ENCODE data around the gene MICALL1.

DNA sequence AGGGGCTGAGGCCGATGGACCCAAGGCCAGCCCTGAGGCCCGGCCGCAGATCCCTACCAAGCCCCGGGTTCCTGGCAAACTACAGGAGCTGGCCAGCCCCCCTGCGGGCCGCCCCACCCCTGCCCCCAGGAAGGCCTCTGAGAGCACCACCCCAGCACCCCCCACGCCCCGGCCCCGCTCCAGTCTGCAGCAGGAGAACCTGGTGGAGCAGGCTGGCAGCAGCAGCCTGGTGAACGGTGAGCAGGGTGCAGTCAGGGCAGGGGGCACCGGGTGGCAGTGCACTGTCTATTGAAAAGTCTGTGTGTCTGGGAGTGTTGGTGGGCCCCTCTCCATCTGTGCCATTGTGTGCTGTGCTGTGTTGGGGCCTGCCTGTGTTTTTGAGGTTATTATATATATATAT, 16.1 kb downstream of the MICALL1 start:
- TF ChIP-seq, protein P1, sequence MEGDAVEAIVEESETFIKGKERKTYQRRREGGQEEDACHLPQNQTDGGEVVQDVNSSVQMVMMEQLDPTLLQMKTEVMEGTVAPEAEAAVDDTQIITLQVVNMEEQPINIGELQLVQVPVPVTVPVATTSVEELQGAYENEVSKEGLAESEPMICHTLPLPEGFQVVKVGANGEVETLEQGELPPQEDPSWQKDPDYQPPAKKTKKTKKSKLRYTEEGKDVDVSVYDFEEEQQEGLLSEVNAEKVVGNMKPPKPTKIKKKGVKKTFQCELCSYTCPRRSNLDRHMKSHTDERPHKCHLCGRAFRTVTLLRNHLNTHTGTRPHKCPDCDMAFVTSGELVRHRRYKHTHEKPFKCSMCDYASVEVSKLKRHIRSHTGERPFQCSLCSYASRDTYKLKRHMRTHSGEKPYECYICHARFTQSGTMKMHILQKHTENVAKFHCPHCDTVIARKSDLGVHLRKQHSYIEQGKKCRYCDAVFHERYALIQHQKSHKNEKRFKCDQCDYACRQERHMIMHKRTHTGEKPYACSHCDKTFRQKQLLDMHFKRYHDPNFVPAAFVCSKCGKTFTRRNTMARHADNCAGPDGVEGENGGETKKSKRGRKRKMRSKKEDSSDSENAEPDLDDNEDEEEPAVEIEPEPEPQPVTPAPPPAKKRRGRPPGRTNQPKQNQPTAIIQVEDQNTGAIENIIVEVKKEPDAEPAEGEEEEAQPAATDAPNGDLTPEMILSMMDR (IDR thresholded peaks at IDR 0.05; ENCODE audit: borderline replicate concordance, extremely low read depth, low read length, poor library complexity, severe bottlenecking): peak; percentile 33
- no peak for TF ChIP-seq EZH2 (IDR thresholded peaks at IDR 0.05; ENCODE audit: borderline replicate concordance, low read depth, low read length, severe bottlenecking)
